ENCODE data around the gene FLAD1. TPM values are rescaled to one million over a fixed set of nuclear protein-coding genes. Genes with fewer than 3 reads are reported as not detected.
A peak's percentile ranks its signal among the peaks of the same experiment; 100 is the strongest.

FLAD1 gene
- total and polyA plus RNA-seq, 2 of the 8 experiments (the other 6 are each of a cell fraction or from before 2014, with no cell fraction given), result 104 to 143 TPM

- peak overlapping the region; percentile 99 for H2BK5ac ChIP-seq (ENCODE audit: low read depth, low read length)
- ChIA-PET CTCF (ENCODE audit: partially characterized antibody) (interaction anchor here (0.7 to 20.6 kb wide), 14 partner anchors 10 to 115 kb away, joined by 3 to 334 read pairs (median 7); partner anchors contain the start of genes ADAM15, EFNA4, FLAD1 and LENEP), POLR2A (ENCODE audit: partially characterized antibody) (interaction anchor here (0.6 to 42.8 kb wide), 13 partner anchors 11 to 1382 kb away, joined by 3 to 702 read pairs (median 5); partner anchors contain the start of genes ADAM15, FLAD1, LENEP and PBXIP1)
- no peaks in the 10 kb centered on the region for H3K27me3 ChIP-seq (replicated peaks in 1 of 4; ENCODE audit: control insufficient read depth in 3 of 4, extremely low read depth in 1 of 4, insufficient read depth in 3 of 4, low read length in 3 of 4)
- H2BK120ac ChIP-seq (replicated peaks; ENCODE audit: low read depth, low read length), result no peak overlapping the region
- no peak overlapping the region for H2AFZ ChIP-seq (ENCODE audit: low read length)
- peak overlapping the region; percentile 5 for H4K5ac ChIP-seq (ENCODE audit: insufficient read length, low read depth, low read length)
- no peak overlapping the region for H2BK20ac ChIP-seq (ENCODE audit: low read length)
- H3K56ac ChIP-seq (replicated peaks; ENCODE audit: insufficient read length, low read depth, low read length), result peak overlapping the region; percentile 50
- peak overlapping the region; percentile 81 for H3K18ac ChIP-seq (ENCODE audit: extremely low read depth, low read length)
- peak overlapping the region; percentile 30 for H4K8ac ChIP-seq (ENCODE audit: extremely low read depth, insufficient read depth, low read length)
- DNase-seq (ENCODE audit: low read depth in 1 of 2, low spot score in 2 of 2) (no peak), FAIRE-seq (no peak)
- peaks cover 6 to 39% of the 10 kb centered on the region in 2 experiments; a peak in 3 of 4 replicates for H3K79me2 ChIP-seq (ENCODE audit: control insufficient read depth in 1 of 2, insufficient read depth in 2 of 2, low read length in 2 of 2)
- peaks cover 24% of the 10 kb centered on the region for H3K23me2 ChIP-seq (ENCODE audit: low read depth, low read length)
- 7% methylated on average over 10 of the region's 22 CpGs; no CpG with 5 or more reads in 1 of the 2 experiments for WGBS, 2 experiments (ENCODE audit: extremely low coverage in 1 of 2, insufficient coverage in 1 of 2, insufficient read length in 1 of 2, insufficient replicate concordance in 2 of 2, low coverage in 1 of 2, low lambda C conversion rate in 2 of 2, missing lambda C conversion rate in 1 of 2)
- H3K79me1 ChIP-seq (ENCODE audit: low read depth, low read length), result peaks cover 14% of the 10 kb centered on the region; the same call in 1 of the 2 replicates
- no peak overlapping the region; the same call in 1 of the 2 replicates for H2AK5ac ChIP-seq (ENCODE audit: low read depth, low read length)
- no peaks in the 10 kb centered on the region for H3K9me3 ChIP-seq (ENCODE audit: insufficient read depth in 2 of 2, low read depth in 1 of 2, low read length in 1 of 2)
- H3K36me3 ChIP-seq (ENCODE audit: control insufficient read depth in 2 of 4, insufficient read depth in 4 of 4, low read length in 3 of 4), result peaks cover 14 to 32% (median 28%) of the 10 kb centered on the region in 4 experiments
- H3K4me2 ChIP-seq (ENCODE audit: insufficient read depth in 1 of 2, low read depth in 2 of 2, low read length in 2 of 2), result peak overlapping the region; percentile 78
- peak overlapping the region; percentile 53 to 71 (median 62) for H3K9ac ChIP-seq (replicated peaks in 1 of 4; ENCODE audit: extremely low read depth in 1 of 4, low read depth in 3 of 4, low read length in 3 of 4)
- H4K20me1 ChIP-seq (replicated peaks in 1 of 2; ENCODE audit: control insufficient read depth in 1 of 2, insufficient read depth in 2 of 2, low read length in 2 of 2), result peaks cover 9% of the 10 kb centered on the region in 2 experiments
- peaks cover 3 to 19% (median 14%) of the 10 kb centered on the region in 4 experiments for H3K4me1 ChIP-seq (replicated peaks in 1 of 4; ENCODE audit: control insufficient read depth in 3 of 4, insufficient read depth in 4 of 4, low read length in 3 of 4)
- no peak overlapping the region for H3K23ac ChIP-seq (ENCODE audit: insufficient read length)
- no peak overlapping the region for H3K4ac ChIP-seq (replicated peaks; ENCODE audit: insufficient read length, low read depth, low read length)
- H3K4me3 ChIP-seq (ENCODE audit: extremely low read depth in 1 of 4, insufficient read depth in 2 of 4, low read depth in 3 of 4, low read length in 4 of 4), result peak overlapping the region; percentile 61 to 80 (median 76)
- H2BK12ac ChIP-seq (ENCODE audit: low read depth, low read length), result no peak overlapping the region; the same call in 1 of the 2 replicates
- H3K27ac ChIP-seq (ENCODE audit: low read depth, low read length), result peak overlapping the region; percentile 46
- no peak overlapping the region for H2BK15ac ChIP-seq (ENCODE audit: low read length)
- H3K14ac ChIP-seq (ENCODE audit: insufficient read length), result no peak overlapping the region
- H4K91ac ChIP-seq (replicated peaks; ENCODE audit: insufficient read length, low read length), result no peak overlapping the region
- TF ChIP-seq SIRT6 (IDR thresholded peaks at IDR 0.05; ENCODE audit: low read length) (no peak), CEBPB (IDR thresholded peaks at IDR 0.05; ENCODE audit: low read depth, low read length) (no peak), TBP (IDR thresholded peaks at IDR 0.05; ENCODE audit: low read depth, low read length) (no peak), JUND (IDR thresholded peaks at IDR 0.05; ENCODE audit: low read length) (no peak), SIX5 (IDR thresholded peaks at IDR 0.05; ENCODE audit: low read depth, low read length) (no peak), BACH1 (IDR thresholded peaks at IDR 0.05; ENCODE audit: low read length) (no peak), TAF1 (IDR thresholded peaks at IDR 0.05; ENCODE audit: low read depth, low read length) (no peak)
These were observed 13.2 kb upstream of the FLAD1 start for GRCh38 chr1:154969860-154970452.

Data from H1 (cell line).